Renal pelvis (tissue), 4 donors: ENCODE data around the gene NEBL. TPM values are rescaled to one million over a fixed set of nuclear protein-coding genes. Genes with fewer than 3 reads are reported as not detected.

Experiments
- DNase-seq: peaks from one replicate; pipeline ENCODE4 v3.0.0-alpha.2; 2013
- polyA plus RNA-seq, 3 donors: library from polyadenylated mRNA; unstranded; fragments of 120-200 nt; gene quantifications; one replicate each; pipeline ENCODE4 v1.2.1, GENCODE V29; 2013; ENCODE audit not compliant: insufficient read length in 3 of 3

Gene NEBL
- polyA plus RNA-seq, 3 donors, result 74.8 to 92.3 (median 81.5) TPM

- no peak for DNase-seq
Measured at GRCh38 chr10:20797290-20797689, 99.8 kb downstream of the NEBL start.

DNA sequence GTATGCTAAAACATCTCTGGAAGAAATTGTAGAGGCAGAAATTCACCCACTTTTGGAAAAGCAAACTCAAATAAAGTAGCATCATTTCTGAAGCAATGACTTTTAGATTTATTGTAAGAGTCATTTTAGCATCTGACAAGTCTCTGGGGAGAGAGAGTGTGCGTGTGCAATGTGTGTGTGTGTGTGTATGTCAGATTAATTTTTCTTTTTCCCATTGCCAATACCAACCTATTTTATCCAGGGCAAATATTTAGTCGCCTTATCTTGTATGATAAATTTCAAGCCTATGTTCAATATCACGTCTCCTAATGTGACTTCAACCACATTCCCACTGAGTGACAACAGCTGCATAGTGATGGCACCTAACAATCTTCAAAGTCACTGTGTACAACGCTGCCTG lies 101.7 kb downstream of the NEBL start:
- no peak for DNase-seq

GRCh38 chr10:20785174-20785573 lies 111.9 kb downstream of the NEBL start:
- DNase-seq, result no peak

DNA sequence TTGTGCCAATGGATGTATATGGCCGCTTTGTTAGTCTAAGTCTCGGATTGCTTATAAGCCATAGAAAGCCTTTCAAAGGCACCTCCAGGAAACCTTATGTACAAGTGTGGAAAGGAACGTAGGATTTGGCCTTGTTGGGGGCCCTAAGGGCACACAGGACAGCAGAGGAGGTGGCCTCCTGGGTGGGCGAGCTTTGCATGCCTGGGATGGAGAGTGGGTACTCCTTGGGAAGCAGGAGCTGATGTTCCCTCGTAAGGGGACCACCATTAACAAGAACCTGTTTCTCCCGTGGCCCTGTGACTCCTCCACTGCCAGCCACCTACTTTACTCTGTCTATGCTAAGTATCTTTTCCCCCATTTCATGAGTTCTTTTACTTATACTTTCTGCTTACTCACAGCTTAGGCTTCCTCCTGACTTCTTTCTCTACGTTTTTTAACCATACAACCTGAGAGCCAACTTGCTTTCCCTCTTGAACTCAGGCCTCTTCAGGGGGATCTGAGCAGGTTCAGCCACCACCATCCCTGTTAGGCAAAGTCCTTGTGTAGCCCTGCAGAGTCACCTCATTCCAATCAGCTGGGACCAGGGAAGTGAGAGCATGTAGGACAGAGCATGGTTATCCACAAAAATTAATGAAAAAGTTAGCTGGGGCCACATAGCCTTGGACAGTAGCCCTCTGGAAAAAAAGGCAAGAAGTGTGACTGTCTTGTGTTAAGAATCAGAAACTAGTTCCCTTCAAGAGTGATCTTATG lies 118.9 kb downstream of the NEBL start:
- no peak for DNase-seq

DNA sequence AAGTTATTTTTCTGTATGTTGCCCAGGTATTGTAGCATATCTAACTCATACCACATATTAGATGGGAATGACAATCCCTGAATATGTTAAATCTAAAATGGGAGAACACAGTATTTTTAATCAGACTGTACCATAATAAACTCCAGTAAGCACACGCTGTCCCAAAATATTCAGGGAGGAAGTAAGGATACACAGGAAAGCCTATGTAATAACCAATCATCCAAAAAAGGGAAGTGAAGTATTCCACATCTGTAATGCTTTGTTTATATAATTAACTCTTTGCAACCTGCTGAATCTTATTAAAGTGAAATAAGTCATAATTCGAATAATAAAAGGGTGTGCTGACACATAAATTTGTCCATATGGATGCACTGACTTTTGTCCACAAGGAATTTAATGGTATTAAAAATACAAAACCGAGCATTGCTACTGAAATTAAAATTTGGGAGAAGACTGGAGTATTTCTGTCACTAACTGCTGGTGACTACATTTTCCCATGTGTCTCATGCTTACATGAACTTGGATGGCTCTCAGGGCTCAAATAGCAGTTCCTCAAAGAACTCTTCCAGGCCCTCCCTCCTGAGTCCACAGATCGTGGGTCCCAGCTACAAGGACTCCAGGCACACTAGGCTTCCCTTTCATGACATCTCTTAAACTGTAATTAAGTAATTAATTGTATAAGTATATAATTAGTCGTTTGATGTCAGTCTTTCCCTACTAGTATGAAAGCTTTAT lies 120.6 kb downstream of the NEBL start:
- DNase-seq, result no peak

DNA sequence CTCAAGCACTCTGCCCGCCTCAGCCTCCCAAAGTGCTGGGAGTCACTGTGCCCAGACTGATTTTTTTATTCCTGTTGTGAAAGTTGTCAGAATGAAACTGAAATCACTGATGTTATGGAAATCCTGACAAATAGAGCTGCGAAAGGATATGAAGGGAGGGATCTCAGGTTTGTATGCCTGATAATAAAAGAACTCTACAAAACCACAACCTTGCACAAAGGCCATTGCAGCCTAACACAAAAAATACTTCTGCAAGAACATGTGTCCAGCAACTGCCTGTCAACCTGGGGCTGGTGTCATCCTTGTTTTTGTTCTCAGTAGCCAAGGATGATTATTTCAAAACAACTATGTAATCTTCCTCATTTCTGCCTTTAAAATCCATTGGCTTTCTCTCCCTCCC lies 126.1 kb downstream of the NEBL start:
- DNase-seq, result no peak

- no peak for DNase-seq
Measured at GRCh38 chr10:20769481-20769880, 127.6 kb downstream of the NEBL start.

DNA sequence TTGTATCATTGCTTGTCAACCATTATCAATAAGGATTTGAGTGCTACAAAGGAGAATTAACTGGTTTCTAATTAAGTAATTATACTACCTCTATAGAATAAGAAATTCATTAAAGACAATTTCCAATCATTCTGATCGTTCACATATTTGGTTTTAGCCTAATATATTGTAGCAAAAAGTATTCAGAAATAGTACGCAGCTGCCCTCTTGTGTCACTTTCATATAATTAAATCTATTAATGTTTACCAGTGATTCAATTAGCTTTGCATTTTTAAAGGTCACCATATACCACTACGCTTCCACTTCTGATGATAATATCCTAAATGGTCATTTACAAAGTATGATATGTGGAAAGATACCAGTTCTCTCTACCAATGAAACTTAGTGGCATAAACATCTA lies 128.3 kb downstream of the NEBL start:
- DNase-seq, result no peak

DNA sequence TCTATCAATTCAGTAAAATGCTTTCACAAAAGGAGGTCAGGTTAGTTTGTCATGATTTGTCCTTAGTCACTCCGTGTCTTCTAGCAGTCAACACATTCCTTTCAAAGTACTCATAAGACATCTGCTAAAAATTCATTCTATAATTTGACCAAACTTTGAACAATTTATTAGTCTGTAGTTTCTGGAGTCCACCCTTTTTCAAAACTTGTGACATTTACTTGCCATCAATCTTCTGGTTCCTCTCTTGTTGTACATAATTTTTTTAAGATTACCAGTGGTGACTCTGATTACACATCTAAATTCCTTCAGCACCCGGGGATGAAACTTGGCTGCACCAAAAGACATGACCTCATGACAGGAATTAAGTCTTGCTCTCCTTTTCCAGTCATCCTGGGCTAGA lies 130.1 kb downstream of the NEBL start:
- no peak for DNase-seq

DNA sequence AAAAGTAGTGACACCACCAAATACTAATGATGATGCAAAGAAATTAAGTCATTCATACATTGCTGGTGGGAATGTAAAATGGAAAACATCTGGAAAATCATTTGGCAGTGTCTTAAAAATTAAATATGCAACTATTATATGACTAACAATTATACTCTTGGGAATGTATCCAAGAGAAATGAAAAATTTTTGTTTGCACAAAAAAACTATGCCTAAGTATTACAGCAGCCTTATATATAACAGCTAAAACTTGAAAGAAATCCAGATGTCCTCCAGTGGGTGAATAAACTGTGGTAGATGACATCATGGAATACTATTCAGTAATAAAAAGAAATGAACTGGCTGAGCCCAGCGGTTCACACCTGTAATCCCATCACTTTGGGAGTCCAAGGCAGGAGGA lies 132.0 kb downstream of the NEBL start:
- DNase-seq, result no peak

DNA sequence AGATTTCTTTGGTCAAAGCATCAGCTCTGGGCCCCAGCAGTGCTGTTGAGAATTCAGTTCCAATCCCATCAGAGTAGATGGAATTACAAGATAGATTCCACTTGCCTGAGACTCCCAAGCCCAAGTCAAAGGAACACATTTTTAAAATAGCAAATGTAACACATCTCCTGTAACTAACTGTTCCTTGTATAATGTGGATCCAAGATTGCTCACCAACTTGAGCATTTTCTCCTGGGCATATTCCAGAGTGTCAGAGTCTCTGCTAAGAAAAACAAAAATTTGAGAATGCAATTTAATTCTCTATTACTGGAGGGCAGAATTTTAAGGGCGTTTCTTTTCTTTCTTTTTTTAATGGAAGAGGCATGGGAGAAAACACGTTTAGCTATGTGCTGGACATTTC lies 136.7 kb downstream of the NEBL start:
- DNase-seq, result no peak

DNA sequence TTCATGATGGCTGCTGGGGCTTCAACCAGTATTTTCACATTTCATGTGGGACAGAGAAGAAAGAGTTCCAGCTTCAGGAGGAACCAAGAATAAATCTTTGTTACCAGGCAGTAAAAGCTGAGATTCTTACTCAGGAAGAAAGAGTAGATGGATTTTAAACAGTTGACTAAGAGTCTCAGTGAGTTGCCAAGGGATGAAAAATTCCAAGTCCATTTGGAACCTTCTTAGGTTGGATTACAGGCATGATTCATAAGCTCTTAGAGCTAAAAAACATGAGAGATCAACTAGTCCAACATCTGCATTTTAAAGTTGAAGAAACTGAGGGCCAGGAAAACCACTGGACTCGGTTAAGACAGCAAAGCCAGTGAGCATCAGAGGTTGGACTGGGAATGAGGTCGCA lies 148.6 kb downstream of the NEBL start:
- no peak for DNase-seq

DNA sequence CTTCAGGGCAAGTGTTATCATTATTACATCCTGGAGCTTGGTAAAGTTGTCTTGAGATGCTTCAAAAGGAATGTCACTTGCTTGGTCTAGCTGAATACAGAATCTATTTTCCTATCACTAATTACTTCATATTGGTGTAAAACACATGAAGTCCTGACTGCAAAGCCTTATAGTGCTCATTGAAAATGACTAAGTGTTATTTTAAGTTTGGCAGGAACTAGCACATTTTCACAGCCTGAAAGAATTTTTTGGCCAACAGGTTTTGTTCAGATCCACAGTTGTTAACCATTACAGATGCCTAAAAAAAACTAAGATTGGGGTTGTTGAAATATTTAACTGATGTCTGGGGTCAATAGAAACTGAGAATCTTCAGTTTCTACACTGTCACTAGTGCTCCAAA lies 149.3 kb downstream of the NEBL start:
- no peak for DNase-seq

GRCh38 chr10:20746856-20747255 lies 150.3 kb downstream of the NEBL start:
- no peak for DNase-seq

DNA sequence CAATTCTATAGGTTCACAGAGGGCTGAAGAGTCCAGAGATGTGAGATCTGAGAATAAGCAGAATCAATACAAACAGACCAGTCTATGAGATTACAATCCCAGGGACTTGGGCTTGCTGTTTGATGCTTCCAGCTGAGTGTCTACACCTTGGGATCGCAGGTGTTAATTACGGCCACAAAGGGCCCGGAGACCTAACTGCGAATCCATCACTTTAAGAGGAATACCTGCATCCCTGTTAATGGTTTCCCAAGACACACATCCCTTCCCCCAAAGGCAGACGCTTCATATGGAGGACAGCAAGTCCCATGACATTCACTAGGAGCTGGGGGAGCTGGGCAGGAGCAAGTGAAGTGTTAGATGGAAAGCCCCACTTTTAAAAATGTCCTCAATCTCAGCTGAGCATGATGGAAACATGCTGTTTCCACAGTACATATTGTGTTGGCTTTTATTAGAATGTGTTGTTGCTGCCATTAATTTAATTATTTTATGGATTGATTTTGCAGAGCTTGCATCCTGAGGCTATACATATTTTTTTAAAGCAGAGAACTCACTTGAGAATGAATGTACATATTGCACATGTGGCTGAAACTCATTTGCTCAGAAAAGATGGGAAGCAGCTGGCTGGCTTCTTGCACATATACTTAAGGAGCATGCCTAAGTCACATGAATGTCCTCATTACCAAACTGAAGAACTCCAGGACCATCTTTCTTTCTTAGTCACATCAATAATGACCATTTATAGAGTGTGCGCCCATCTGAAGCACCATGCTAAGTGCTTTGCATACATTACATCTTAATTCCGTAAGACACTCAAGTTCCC lies 151.3 kb downstream of the NEBL start:
- DNase-seq, result peak; percentile 22

DNA sequence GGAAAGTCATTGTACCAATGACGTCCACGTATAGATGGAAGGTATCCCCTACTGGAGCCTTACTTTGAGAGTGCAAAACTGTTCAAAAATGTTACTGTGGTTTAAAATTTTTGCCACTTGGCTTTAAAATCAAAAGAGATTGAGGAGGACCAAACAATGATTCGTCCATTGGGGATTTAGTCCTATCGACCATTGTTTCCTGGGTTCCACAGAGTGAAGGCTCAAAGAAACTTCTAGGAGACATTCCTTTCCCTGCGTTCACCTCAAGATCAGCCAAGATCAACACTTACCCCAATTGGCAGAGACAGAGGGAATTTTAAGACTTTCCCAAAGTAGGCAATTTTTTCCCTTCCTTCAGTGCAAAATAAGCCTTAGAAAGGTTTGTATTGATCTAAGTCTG lies 152.3 kb downstream of the NEBL start:
- no peak for DNase-seq

DNA sequence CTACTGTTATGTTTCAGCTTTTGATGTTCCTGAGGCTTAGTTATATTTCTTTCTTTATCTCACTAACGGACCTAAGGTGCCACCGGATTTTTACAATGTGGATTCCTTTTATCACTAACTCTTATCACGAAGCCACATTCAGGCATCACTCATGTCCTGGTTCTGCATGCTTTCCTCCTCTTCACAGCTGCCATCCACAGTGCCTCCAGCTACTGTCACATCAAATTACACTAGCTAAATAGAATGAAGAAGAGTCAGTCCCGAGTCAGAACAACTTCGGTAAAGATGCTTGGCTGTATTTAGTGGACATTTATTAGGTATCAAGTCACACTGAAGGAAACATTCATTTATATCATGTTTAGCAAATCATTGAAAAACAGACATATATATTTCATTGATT lies 153.2 kb downstream of the NEBL start:
- no peak for DNase-seq

DNA sequence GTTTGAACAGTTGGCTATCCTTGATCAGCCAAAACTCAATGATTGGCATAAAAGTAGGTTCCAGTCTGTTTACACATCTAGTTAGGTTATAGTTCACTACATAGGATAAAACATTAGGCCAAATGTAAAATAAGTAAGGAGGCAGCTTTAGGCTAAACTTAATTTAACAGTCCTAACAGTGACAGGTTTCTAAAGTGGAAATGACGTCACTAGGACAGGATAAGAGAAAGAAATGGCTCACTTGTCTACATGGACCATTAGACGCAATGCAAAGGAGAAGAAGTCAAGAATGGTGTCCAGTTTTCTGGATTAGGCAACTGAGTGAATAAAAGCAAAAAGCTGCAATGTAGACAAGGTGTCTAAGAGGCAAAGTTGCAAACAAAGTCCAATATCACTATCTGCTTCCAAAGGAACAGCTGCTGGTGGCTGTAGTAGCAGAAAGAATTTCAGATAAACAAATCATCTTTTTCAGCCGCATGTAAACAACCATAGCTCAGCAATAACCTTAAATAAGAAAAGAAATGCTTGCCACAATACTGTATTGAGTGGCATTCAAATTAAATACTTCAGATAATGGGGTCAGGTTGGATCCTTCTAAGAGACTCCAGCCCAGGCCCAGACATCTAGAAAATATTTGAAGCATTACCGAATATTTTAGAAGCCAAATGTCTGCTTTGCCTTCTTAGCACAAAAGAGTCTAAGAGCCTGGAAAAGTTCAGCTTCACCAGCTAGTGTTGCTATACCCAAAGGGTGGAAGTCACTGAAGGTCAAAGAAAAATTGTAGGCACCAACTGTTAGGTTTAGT lies 154.2 kb downstream of the NEBL start:
- DNase-seq, result no peak

DNA sequence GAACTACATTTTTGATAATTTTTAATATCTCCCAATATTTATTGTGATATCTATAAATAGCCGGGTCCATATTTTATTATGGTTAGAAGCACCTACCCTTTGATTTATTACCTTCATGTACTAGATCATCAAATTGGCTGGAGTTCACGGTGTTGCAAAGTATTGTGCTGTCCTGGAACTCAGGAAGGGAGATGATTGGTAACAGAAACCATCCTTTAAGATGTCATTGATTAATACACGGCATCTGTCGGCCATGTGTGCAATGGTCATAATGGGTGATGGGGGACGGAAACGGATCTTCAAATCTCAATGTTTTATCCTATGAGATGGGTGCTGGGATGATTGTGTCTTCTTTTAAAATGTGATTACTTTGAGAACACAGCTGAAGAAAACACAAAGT lies 157.0 kb downstream of the NEBL start:
- no peak for DNase-seq

GRCh38 chr10:20737107-20737506 lies 160.0 kb downstream of the NEBL start:
- no peak for DNase-seq
